Measurements from ENCODE around the gene CACNA1A.
A peak's percentile ranks its signal among the peaks of the same experiment; 100 is the strongest.

Gene CACNA1A

GRCh38 chr19:13373599-13373998 lies 132.7 kb downstream of the CACNA1A start:
- Histone ChIP-seq H3K4me3 (ENCODE audit: low read depth, low read length, poor library complexity, severe bottlenecking) (no peak overlapping the region), H3K4me2 (ENCODE audit: low read length) (no peak overlapping the region), H2AFZ (ENCODE audit: low read length) (no peak overlapping the region)

DNA sequence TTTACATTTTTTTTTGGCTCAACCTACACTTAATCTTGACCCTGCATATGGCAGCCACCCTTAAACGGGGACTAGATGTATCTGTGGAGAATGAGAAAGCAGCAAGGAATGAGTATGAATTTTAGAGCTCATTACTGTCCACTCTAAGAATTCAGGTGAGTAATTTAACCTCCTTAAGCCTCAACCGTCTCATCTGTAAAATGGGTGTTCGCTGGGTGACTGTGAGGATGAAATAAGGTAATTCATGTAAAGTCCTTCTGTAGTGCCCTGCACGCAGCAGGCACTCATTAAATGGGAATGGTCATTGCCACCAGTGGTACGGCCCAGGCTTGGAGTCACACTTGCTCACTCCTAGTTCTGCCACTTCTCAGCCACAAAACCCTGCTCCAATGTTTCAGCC lies 135.3 kb downstream of the CACNA1A start:
- H3K4me1 ChIP-seq (ENCODE audit: insufficient read depth, low read length, severe bottlenecking), result no peaks in the 10 kb centered on the region
- H4K20me1 ChIP-seq (ENCODE audit: insufficient read depth, low read length), result no peaks in the 10 kb centered on the region
- H3K79me2 ChIP-seq (ENCODE audit: insufficient read depth, low read length), result no peaks in the 10 kb centered on the region
- TF ChIP-seq CTCF (IDR thresholded peaks at IDR 0.05; ENCODE audit: low read length), result no peak
- no peak for TF ChIP-seq EZH2 (IDR thresholded peaks at IDR 0.05; ENCODE audit: borderline replicate concordance, low read length)
- no peak overlapping the region for H3K4me3 ChIP-seq (ENCODE audit: low read depth, low read length, poor library complexity, severe bottlenecking)
- H2AFZ ChIP-seq (ENCODE audit: low read length), result no peak overlapping the region
- H3K27ac ChIP-seq (ENCODE audit: low read depth, low read length, poor library complexity, severe bottlenecking), result no peak overlapping the region
- no peak overlapping the region for H3K4me2 ChIP-seq (ENCODE audit: low read length)
- H3K36me3 ChIP-seq (ENCODE audit: insufficient read depth, low read length), result no peaks in the 10 kb centered on the region
- no peaks in the 10 kb centered on the region; the same call in 1 of the 2 replicates for H3K27me3 ChIP-seq (ENCODE audit: insufficient read depth, low read length)
- no peaks in the 10 kb centered on the region for H3K9me2 ChIP-seq (ENCODE audit: low read depth, low read length)
- H3K9ac ChIP-seq (ENCODE audit: low read length), result no peak overlapping the region
- H3K9me3 ChIP-seq (ENCODE audit: low read length), result no peaks in the 10 kb centered on the region
- H3F3A ChIP-seq (ENCODE audit: insufficient read depth, low read length), result no peaks in the 10 kb centered on the region

More at GRCh38 chr19:13373599-13373998, 132.7 kb downstream of the CACNA1A start:
- Histone ChIP-seq H3K9me2 (ENCODE audit: low read depth, low read length) (no peaks in the 10 kb centered on the region), H3F3A (ENCODE audit: insufficient read depth, low read length) (no peaks in the 10 kb centered on the region), H3K9ac (ENCODE audit: low read length) (no peak overlapping the region), H3K27ac (ENCODE audit: low read depth, low read length, poor library complexity, severe bottlenecking) (no peak overlapping the region), H3K27me3 (ENCODE audit: insufficient read depth, low read length) (no peaks in the 10 kb centered on the region; the same call in 1 of the 2 replicates), H3K9me3 (ENCODE audit: low read length) (no peaks in the 10 kb centered on the region), H3K79me2 (ENCODE audit: insufficient read depth, low read length) (no peaks in the 10 kb centered on the region), H4K20me1 (ENCODE audit: insufficient read depth, low read length) (no peaks in the 10 kb centered on the region), H3K4me1 (ENCODE audit: insufficient read depth, low read length, severe bottlenecking) (no peaks in the 10 kb centered on the region), H3K36me3 (ENCODE audit: insufficient read depth, low read length) (no peaks in the 10 kb centered on the region)
- TF ChIP-seq CTCF (IDR thresholded peaks at IDR 0.05; ENCODE audit: low read length) (no peak), EZH2 (IDR thresholded peaks at IDR 0.05; ENCODE audit: borderline replicate concordance, low read length) (no peak)

GRCh38 chr19:13366529-13367143 lies 139.6 kb downstream of the CACNA1A start:
- Histone ChIP-seq H3K27ac (ENCODE audit: low read depth, low read length, poor library complexity, severe bottlenecking) (no peak overlapping the region), H3K9me3 (ENCODE audit: low read length) (no peaks in the 10 kb centered on the region), H3K9me2 (ENCODE audit: low read depth, low read length) (no peaks in the 10 kb centered on the region), H3K36me3 (ENCODE audit: insufficient read depth, low read length) (no peaks in the 10 kb centered on the region), H3F3A (ENCODE audit: insufficient read depth, low read length) (no peaks in the 10 kb centered on the region), H3K4me1 (ENCODE audit: insufficient read depth, low read length, severe bottlenecking) (no peaks in the 10 kb centered on the region), H3K9ac (ENCODE audit: low read length) (no peak overlapping the region), H2AFZ (ENCODE audit: low read length) (no peak overlapping the region), H3K4me2 (ENCODE audit: low read length) (no peak overlapping the region), H3K4me3 (ENCODE audit: low read depth, low read length, poor library complexity, severe bottlenecking) (no peak overlapping the region), H4K20me1 (ENCODE audit: insufficient read depth, low read length) (no peaks in the 10 kb centered on the region), H3K79me2 (ENCODE audit: insufficient read depth, low read length) (no peaks in the 10 kb centered on the region), H3K27me3 (ENCODE audit: insufficient read depth, low read length) (no peaks in the 10 kb centered on the region; the same call in 1 of the 2 replicates)
- peak; percentile 45 for TF ChIP-seq CTCF (IDR thresholded peaks at IDR 0.05; ENCODE audit: low read length)
- no peak for TF ChIP-seq EZH2 (IDR thresholded peaks at IDR 0.05; ENCODE audit: borderline replicate concordance, low read length)
